ENCODE measurements around the gene E4F1. TPM values are rescaled to one million over a fixed set of nuclear protein-coding genes. Genes with fewer than 3 reads are reported as not detected.
A peak's percentile ranks its signal among the peaks of the same experiment; 100 is the strongest.

The E4F1 gene
- total and polyA plus RNA-seq, 2 of the 13 experiments (the other 11 are each of a cell fraction or from before 2014, with no cell fraction given): 13.8 to 19.5 TPM

DNA sequence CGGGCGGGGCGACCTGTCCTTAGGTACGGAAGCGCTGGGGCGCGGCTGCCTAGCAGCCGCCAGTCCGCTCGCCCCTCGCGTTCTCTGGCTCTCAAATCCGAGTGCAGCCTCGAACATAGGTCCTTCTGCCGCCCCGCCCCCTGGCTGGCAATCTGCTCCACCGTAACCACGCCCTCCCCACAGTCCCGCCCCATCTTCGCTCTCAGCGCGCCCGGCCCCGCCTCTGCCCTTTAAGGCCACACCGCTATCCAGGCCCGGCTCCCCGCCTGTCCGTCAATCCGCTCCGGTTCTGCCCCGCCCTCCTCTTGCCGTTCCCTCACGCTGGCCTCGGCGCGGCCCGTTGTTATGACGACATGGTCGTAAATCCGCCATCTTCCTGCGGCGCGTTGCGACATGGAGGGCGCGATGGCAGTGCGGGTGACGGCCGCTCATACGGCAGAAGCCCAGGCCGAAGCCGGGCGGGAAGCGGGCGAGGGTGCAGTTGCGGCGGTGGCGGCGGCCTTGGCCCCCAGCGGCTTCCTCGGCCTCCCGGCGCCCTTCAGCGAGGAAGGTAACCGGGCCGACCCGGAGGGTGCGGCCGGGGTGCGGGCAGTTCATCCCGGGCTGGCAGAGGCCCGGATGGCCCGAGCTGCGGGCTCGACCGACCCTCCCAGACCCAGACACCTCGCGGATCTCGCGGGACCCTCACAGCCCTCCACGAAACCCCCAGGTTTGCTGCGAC, at the start of gene E4F1 (continued):
- TF ChIP-seq, protein P1, sequence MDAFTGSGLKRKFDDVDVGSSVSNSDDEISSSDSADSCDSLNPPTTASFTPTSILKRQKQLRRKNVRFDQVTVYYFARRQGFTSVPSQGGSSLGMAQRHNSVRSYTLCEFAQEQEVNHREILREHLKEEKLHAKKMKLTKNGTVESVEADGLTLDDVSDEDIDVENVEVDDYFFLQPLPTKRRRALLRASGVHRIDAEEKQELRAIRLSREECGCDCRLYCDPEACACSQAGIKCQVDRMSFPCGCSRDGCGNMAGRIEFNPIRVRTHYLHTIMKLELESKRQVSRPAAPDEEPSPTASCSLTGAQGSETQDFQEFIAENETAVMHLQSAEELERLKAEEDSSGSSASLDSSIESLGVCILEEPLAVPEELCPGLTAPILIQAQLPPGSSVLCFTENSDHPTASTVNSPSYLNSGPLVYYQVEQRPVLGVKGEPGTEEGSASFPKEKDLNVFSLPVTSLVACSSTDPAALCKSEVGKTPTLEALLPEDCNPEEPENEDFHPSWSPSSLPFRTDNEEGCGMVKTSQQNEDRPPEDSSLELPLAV (CRISPR knock-in tag; conservative IDR thresholded peaks at IDR 0.05; ENCODE audit: low read depth): no peak
- TF ChIP-seq ZSCAN31 (CRISPR knock-in tag; IDR thresholded peaks at IDR 0.05; ENCODE audit: low read depth) (peak; percentile 84), MXI1 (IDR thresholded peaks at IDR 0.05; ENCODE audit: borderline replicate concordance, low read depth, low read length) (peak; percentile 97), ZNF468 (CRISPR knock-in tag; IDR thresholded peaks at IDR 0.05) (no peak), ATAD3A (CRISPR knock-in tag; IDR thresholded peaks at IDR 0.05) (no peak), ZNF326 (CRISPR knock-in tag; IDR thresholded peaks at IDR 0.05; ENCODE audit: borderline replicate concordance) (no peak), HDAC6 (IDR thresholded peaks at IDR 0.05; ENCODE audit: low read depth, low read length) (no peak), ZNF746 (CRISPR knock-in tag; IDR thresholded peaks at IDR 0.05) (peak; percentile 61; the same call in 1 of the 2 replicates), ZNF788 (CRISPR knock-in tag; IDR thresholded peaks at IDR 0.05; ENCODE audit: borderline replicate concordance) (peak; percentile 92), ZNF543 (CRISPR knock-in tag; IDR thresholded peaks at IDR 0.05) (peak; percentile 54; the same call in 1 of the 2 replicates), SNRNP70 (IDR thresholded peaks at IDR 0.05; ENCODE audit: low read depth, low read length) (no peak)
- TF ChIP-seq, protein P2, sequence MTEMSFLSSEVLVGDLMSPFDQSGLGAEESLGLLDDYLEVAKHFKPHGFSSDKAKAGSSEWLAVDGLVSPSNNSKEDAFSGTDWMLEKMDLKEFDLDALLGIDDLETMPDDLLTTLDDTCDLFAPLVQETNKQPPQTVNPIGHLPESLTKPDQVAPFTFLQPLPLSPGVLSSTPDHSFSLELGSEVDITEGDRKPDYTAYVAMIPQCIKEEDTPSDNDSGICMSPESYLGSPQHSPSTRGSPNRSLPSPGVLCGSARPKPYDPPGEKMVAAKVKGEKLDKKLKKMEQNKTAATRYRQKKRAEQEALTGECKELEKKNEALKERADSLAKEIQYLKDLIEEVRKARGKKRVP (CRISPR knock-in tag; IDR thresholded peaks at IDR 0.05): peak in 1 of 2 experiments; percentile 63; a peak in 1 of 4 replicates
- TF ChIP-seq, protein P3, sequence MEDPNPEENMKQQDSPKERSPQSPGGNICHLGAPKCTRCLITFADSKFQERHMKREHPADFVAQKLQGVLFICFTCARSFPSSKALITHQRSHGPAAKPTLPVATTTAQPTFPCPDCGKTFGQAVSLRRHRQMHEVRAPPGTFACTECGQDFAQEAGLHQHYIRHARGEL (CRISPR knock-in tag; IDR thresholded peaks at IDR 0.05): no peak
- TF ChIP-seq, protein P4, sequence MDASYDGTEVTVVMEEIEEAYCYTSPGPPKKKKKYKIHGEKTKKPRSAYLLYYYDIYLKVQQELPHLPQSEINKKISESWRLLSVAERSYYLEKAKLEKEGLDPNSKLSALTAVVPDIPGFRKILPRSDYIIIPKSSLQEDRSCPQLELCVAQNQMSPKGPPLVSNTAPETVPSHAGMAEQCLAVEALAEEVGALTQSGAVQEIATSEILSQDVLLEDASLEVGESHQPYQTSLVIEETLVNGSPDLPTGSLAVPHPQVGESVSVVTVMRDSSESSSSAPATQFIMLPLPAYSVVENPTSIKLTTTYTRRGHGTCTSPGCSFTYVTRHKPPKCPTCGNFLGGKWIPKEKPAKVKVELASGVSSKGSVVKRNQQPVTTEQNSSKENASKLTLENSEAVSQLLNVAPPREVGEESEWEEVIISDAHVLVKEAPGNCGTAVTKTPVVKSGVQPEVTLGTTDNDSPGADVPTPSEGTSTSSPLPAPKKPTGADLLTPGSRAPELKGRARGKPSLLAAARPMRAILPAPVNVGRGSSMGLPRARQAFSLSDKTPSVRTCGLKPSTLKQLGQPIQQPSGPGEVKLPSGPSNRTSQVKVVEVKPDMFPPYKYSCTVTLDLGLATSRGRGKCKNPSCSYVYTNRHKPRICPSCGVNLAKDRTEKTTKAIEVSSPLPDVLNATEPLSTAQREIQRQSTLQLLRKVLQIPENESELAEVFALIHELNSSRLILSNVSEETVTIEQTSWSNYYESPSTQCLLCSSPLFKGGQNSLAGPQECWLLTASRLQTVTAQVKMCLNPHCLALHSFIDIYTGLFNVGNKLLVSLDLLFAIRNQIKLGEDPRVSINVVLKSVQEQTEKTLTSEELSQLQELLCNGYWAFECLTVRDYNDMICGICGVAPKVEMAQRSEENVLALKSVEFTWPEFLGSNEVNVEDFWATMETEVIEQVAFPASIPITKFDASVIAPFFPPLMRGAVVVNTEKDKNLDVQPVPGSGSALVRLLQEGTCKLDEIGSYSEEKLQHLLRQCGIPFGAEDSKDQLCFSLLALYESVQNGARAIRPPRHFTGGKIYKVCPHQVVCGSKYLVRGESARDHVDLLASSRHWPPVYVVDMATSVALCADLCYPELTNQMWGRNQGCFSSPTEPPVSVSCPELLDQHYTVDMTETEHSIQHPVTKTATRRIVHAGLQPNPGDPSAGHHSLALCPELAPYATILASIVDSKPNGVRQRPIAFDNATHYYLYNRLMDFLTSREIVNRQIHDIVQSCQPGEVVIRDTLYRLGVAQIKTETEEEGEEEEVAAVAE (CRISPR knock-in tag; IDR thresholded peaks at IDR 0.05; ENCODE audit: borderline replicate concordance): no peak; the same call in 1 of the 2 replicates
- TF ChIP-seq, protein P5, sequence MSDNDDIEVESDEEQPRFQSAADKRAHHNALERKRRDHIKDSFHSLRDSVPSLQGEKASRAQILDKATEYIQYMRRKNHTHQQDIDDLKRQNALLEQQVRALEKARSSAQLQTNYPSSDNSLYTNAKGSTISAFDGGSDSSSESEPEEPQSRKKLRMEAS (IDR thresholded peaks at IDR 0.05): peak; percentile 92
- TF ChIP-seq, protein P6, sequence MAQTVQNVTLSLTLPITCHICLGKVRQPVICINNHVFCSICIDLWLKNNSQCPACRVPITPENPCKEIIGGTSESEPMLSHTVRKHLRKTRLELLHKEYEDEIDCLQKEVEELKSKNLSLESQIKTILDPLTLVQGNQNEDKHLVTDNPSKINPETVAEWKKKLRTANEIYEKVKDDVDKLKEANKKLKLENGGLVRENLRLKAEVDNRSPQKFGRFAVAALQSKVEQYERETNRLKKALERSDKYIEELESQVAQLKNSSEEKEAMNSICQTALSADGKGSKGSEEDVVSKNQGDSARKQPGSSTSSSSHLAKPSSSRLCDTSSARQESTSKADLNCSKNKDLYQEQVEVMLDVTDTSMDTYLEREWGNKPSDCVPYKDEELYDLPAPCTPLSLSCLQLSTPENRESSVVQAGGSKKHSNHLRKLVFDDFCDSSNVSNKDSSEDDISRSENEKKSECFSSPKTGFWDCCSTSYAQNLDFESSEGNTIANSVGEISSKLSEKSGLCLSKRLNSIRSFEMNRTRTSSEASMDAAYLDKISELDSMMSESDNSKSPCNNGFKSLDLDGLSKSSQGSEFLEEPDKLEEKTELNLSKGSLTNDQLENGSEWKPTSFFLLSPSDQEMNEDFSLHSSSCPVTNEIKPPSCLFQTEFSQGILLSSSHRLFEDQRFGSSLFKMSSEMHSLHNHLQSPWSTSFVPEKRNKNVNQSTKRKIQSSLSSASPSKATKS (CRISPR knock-in tag; IDR thresholded peaks at IDR 0.05): no peak
- TF ChIP-seq, protein P7, sequence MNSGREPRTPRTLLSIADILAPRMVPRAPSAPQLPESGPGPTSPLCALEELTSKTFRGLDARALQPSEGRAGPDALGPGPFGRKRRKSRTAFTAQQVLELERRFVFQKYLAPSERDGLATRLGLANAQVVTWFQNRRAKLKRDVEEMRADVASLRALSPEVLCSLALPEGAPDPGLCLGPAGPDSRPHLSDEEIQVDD (CRISPR knock-in tag; IDR thresholded peaks at IDR 0.05; ENCODE audit: borderline replicate concordance): no peak
